Hematopoietic multipotent progenitor cell treated with erythropoietin and hydrocortisone succinate and interleukin-3 and kit ligand, for 15 days (in vitro differentiated cells): ENCODE data around the gene PLAAT3.
"Not testable (repeated sequence)": the region's sequence is repeated elsewhere in the genome, so short reads cannot be mapped to it uniquely, and the experiment has no call there.

ENCODE experiments used
- DNase-seq: peaks from one replicate; pipeline ENCODE4 v3.0.0-alpha.2; 2015; ENCODE audit warnings: low spot score

The PLAAT3 gene

GRCh38 chr11:63567044-63567840 lies 47.0 kb downstream of the PLAAT3 start:
- peak; percentile 87 for DNase-seq

GRCh38 chr11:63564784-63565350 lies 49.4 kb downstream of the PLAAT3 start:
- DNase-seq = no peak

- DNase-seq = no peak
These were observed 50.0 kb downstream of the PLAAT3 start for GRCh38 chr11:63564056-63564774.

- DNase-seq = no peak
These were observed 50.8 kb downstream of the PLAAT3 start, which contains the start of gene PLAAT2 for GRCh38 chr11:63563201-63564055. Gene PLAAT2, minus strand, starts transcription at chr11:63563379. Its CDS starts 55 bp downstream, at chr11:63563324.

GRCh38 chr11:63560506-63561180 lies 53.6 kb downstream of the PLAAT3 start:
- DNase-seq = peak; percentile 41

GRCh38 chr11:63558459-63559157 lies 55.6 kb downstream of the PLAAT3 start:
- DNase-seq = no peak

- DNase-seq = no peak
These were observed 56.7 kb downstream of the PLAAT3 start for GRCh38 chr11:63557570-63557969.

- DNase-seq = no peak
These were observed 57.7 kb downstream of the PLAAT3 start for GRCh38 chr11:63556404-63557013.

GRCh38 chr11:63554877-63555223 lies 59.4 kb downstream of the PLAAT3 start:
- no peak for DNase-seq

GRCh38 chr11:63553759-63554158 lies 60.5 kb downstream of the PLAAT3 start:
- no peak for DNase-seq

GRCh38 chr11:63552921-63553320 lies 61.3 kb downstream of the PLAAT3 start:
- no peak for DNase-seq

- DNase-seq = no peak
These were observed 62.4 kb downstream of the PLAAT3 start for GRCh38 chr11:63551889-63552266.

- no peak for DNase-seq
These were observed 62.9 kb downstream of the PLAAT3 start for GRCh38 chr11:63551091-63551888.

GRCh38 chr11:63550156-63550700 lies 64.0 kb downstream of the PLAAT3 start:
- DNase-seq = not testable (repeated sequence)

GRCh38 chr11:63549411-63549810 lies 64.8 kb downstream of the PLAAT3 start:
- no peak for DNase-seq

GRCh38 chr11:63548178-63548577 lies 66.1 kb downstream of the PLAAT3 start:
- DNase-seq = no peak

GRCh38 chr11:63547061-63547460 lies 67.2 kb downstream of the PLAAT3 start:
- no peak for DNase-seq

- no peak for DNase-seq
These were observed 70.5 kb downstream of the PLAAT3 start for GRCh38 chr11:63543711-63544110.

GRCh38 chr11:63542506-63542905 lies 71.7 kb downstream of the PLAAT3 start:
- not testable (repeated sequence) for DNase-seq
